ENCODE data around the gene ASPSCR1.
A peak's percentile ranks its signal among the peaks of the same experiment; 100 is the strongest.

ASPSCR1 gene

DNA sequence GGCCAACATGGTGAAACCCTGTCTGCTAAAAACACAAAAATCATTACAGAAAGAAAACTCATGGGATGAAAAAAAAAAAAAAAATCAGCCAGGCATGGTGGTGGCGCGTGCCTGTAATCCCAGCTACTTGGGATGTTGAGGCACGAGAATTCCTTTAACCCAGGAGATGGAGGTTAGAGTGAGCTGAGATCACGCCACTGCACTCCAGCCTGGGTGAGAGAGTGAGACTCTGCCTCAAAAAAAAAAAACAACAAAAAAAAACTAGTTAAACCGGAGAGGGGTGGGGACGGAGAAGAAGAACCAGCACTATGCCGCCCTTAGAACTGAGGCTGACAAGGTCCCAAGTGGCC is 9.1 kb upstream of the ASPSCR1 start:
- DNase-seq (ENCODE audit: low read depth) = no peak
- no peak overlapping the region for H3K4me3 ChIP-seq (replicated peaks; ENCODE audit: low read depth, low read length)
- TF ChIP-seq, protein P1, sequence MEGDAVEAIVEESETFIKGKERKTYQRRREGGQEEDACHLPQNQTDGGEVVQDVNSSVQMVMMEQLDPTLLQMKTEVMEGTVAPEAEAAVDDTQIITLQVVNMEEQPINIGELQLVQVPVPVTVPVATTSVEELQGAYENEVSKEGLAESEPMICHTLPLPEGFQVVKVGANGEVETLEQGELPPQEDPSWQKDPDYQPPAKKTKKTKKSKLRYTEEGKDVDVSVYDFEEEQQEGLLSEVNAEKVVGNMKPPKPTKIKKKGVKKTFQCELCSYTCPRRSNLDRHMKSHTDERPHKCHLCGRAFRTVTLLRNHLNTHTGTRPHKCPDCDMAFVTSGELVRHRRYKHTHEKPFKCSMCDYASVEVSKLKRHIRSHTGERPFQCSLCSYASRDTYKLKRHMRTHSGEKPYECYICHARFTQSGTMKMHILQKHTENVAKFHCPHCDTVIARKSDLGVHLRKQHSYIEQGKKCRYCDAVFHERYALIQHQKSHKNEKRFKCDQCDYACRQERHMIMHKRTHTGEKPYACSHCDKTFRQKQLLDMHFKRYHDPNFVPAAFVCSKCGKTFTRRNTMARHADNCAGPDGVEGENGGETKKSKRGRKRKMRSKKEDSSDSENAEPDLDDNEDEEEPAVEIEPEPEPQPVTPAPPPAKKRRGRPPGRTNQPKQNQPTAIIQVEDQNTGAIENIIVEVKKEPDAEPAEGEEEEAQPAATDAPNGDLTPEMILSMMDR (IDR thresholded peaks at IDR 0.05; ENCODE audit: low read length, missing control alignments) = no peak

DNA sequence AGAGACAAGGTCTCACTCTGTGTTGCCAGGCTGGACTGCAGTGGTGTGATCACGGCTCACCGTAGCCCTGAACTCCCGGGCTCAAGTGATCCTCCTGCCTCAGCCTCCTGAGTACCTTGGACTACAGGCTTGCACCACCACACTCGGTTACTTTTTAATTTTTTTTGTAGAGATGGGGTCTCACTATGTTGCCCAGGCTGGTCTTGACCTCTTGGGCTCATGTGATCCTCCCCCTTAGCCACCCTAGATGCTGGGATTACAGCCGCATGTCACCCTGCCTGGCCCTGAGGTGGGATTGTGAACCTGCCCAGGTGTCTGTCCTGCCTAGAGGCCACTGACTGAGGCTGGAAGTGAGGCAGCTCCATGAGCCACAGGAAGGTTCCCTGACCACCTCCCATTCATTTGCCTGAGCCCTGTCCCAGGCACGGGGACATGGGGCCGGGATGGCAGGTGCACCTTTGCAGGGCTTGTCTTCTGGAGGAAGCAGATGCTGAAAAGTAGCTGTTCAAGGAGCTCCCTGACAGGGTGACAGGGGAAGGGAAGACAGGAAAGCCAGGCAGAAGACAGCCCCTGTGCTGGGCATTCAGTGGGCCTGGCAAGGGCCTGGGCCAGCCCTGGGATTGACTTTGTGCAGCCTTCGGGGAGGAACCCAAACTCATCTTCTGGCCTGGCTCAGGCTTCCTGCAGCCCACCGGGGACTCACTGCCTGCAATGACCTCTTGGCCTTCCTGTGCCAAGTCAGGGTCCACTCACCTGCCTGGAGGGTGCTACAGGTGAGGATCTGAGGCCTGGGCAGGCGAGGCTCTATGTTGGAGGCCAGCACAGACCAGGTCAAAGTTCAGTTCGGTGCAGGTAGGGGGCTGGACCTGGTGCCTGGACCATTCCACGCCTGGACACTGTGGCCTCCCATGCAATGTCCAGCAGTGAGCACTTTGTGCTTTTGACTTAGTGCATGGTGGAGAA is 8.3 kb upstream of the ASPSCR1 start:
- H3K4me3 ChIP-seq (replicated peaks; ENCODE audit: low read depth, low read length) = no peak overlapping the region
- TF ChIP-seq, protein P1 (IDR thresholded peaks at IDR 0.05; ENCODE audit: low read length, missing control alignments) = no peak
- no peak for DNase-seq (ENCODE audit: low read depth)

DNA sequence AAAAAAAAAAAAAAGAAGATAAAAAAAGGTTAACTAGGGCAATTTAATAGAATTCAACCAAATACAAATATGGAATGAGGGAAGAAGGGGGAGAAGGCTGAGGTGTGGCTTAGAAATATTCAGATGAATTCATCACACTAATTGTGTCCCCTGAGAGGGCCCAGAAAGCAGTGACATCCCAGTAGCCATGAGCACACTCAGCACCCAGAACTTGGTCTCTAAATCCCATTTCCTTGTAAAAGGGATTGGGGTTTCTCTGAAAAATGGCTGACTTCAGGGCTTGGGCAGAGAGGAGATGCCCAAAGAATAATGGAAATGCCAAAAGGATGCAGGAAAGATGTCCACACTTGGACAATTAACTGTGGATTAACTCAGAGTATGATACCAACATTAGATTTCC is 4.0 kb upstream of the ASPSCR1 start:
- TF ChIP-seq, protein P1 (IDR thresholded peaks at IDR 0.05; ENCODE audit: low read length, missing control alignments) = no peak
- DNase-seq (ENCODE audit: low read depth) = no peak
- H3K4me3 ChIP-seq (replicated peaks; ENCODE audit: low read depth, low read length) = no peak overlapping the region

DNA sequence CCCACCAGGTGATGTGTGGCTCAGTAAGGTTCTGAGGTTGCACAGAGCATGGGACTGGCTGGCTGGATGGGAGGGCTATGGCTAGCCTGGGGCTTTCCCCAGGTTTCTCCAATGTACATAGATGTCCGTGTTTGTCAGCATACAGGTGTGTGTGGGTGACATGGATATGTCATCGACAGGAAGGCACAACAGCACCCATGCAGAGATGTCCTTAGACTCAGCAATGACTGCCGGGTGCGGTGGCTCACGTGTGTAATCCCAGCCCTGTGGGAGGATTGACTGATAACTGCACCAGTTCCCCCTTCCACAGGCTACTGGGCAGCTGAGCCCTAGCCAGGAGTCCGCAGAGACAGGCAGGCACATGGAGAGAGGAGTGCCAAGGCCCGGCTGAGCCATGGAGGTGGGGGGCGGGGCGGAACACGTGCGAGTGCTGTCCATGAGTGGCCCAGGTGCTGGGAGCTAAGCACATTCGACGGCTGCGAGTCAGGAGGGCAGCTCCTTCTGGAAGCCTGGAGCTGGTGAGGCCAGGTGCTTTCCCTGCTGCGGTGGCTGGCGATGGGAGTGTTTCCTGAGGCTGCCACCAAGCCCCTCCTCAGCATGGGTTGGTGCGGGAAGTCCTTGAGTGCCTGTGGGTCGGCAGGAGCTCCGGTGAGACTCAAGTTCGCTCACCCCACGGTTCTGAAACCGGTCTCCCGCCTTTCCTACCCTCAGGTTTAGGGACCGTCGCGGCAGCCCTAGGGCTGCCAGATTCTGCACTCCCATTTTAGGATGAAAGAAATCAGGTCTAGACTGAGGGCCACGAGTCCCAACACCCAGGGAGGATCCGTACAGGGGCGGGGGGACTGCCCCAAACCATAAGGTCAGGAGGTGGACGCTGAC is 858 bp upstream of the ASPSCR1 start:
- TF ChIP-seq, protein P1 (IDR thresholded peaks at IDR 0.05; ENCODE audit: low read length, missing control alignments) = no peak
- DNase-seq (ENCODE audit: low read depth) = no peak
- peak overlapping the region; percentile 81 for H3K4me3 ChIP-seq (replicated peaks; ENCODE audit: low read depth, low read length)

DNA sequence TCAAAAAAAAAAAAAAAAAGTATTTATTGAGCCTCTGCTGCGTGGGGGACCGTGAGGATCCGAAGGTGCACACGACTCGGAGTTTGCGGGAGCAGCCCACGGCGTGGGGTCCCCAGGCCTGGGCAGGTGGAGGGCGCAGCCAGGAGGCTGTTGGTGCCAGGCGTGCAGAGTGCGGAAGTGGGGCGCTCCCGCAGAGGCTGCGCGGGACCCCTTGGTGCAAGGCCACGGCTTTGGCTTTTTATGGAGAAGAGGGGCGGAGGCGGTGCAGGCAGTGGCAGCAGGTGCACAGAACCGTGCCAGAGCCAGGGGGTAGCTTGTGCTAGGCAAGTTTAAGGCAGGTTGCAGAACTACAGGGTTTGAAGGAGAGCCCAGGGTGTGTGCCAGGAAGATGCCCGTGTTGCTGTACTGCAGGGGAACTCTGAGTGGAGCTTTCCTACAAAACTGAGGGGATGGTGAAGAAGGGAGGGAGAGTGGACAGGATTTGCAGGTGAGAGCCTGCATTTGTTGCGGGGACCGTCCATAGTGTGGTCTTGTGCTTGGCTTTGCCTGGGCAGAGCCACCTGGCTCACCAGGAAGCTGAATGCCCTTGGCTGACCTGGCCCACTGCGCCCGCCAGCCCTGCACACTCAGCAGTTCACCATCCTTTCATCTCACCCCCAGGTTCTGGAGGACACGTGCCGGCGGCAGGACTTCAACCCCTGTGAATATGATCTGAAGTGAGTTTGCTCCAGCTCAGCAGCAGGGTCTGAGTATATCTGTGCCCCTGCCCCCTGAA is 1.3 kb downstream of the ASPSCR1 start:
- H3K4me3 ChIP-seq (replicated peaks; ENCODE audit: low read depth, low read length) = peak overlapping the region; percentile 81
- no peak for DNase-seq (ENCODE audit: low read depth)
- TF ChIP-seq, protein P1 (IDR thresholded peaks at IDR 0.05; ENCODE audit: low read length, missing control alignments) = no peak

DNA sequence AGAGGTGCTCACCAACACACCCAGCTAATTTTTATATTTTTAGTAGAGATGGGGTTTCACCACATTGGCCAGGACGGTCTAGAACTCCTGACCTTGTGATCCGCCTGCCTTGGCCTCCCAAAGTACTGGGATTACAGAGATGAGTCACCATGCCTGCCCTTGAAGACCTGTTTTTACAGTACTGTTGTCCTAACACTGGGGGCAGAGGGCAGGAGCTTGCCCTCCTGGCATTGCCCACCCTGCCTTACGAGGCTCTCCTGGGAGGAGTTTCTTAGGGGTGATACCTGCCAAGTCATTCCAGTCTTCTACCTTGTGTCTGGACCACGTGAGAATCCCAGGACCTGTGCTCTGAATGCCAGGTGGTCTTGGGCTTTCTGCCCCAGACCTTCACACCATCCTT is 2.7 kb downstream of the ASPSCR1 start:
- TF ChIP-seq, protein P1 (IDR thresholded peaks at IDR 0.05; ENCODE audit: low read length, missing control alignments) = no peak
- DNase-seq (ENCODE audit: low read depth) = no peak
- H3K4me3 ChIP-seq (replicated peaks; ENCODE audit: low read depth, low read length) = no peak overlapping the region
